ENCODE measurements around the gene MTUS2.

GRCh38 chr13:29101409-29101808, 281.3 kb downstream of the MTUS2 start:
- TF ChIP-seq CTCF (IDR thresholded peaks at IDR 0.05) (no peak), POLR2A (IDR thresholded peaks at IDR 0.05) (no peak)
